NCI-H226 (cell line): ENCODE measurements around the gene ANKS3.

Experiments used
- DNase-seq: peaks from one replicate; pipeline ENCODE4 v3.0.0-alpha.2; 2015

ANKS3 gene

GRCh38 chr16:4683255-4684057 is 50.6 kb downstream of the ANKS3 start:
- no peak for DNase-seq

- no peak for DNase-seq
These were observed 51.3 kb downstream of the ANKS3 start for GRCh38 chr16:4682616-4683254.

- DNase-seq = no peak
These were observed 51.9 kb downstream of the ANKS3 start for GRCh38 chr16:4682084-4682591.

DNA sequence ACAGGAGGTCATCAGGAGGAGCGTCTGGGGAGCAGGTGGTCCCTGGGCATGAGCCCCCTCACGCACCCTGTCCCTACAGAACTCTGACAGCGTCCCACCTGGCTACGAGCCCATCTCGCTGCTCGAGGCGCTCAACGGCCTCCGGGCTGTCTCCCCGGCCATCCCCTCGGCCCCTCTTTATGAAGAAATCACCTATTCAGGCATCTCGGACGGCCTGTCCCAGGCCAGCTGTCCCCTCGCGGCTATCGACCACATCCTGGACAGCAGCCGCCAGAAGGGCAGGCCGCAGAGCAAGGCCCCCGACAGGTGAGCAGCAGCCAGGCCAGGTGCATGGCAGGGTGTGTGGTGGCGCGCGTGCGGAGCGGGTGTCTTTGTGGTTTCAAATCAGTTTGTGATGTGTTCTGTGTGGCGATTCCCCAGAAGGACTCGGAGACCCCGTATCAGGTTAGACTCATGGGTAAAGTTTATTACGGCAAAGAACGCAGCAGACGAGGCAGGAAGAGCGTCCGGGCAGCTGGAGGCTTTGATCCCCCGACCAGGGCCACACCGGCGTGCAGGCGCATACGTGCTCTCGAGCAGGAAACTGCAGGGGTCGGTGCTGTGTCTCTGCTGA is 52.5 kb downstream of the ANKS3 start:
- no peak for DNase-seq

DNA sequence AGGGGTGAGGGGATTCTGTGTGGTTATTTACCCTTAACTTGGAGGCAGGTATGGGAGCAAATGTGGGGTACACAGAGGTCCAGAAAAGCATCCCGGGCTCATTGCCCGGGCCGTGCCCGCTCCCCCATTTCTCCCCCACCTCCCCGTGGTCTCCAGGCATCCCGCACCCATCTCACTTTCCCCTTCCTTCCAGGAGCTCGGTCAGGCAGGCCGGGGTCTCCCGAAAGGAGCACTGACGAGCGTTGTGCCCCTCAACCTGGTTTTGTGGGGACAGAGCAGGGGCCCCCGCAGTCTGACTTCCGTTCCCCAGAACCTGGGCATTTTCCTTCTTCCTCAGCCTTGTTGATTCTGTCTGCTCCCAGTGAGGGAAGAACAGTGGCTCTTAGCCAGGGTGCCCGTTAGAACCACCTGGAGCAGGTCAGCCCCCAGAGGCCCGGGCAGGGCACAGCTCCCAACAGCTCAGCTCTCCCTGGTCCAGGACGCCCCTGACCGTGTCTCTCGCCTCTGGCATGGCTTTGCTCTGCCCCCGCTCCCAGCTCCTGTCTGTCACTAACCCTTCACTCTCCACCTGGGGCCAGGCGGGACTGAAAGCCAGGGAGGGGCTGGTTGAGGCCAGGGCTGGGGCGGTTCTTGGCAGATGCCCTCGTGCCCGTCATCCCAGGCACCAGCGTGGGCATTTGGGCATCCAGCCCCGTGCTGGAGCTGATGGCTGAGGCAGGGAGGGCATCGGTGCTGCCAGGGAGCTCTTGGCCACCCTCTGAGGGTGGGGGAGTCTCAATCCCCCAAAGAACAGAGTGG is 53.2 kb downstream of the ANKS3 start:
- no peak for DNase-seq

DNA sequence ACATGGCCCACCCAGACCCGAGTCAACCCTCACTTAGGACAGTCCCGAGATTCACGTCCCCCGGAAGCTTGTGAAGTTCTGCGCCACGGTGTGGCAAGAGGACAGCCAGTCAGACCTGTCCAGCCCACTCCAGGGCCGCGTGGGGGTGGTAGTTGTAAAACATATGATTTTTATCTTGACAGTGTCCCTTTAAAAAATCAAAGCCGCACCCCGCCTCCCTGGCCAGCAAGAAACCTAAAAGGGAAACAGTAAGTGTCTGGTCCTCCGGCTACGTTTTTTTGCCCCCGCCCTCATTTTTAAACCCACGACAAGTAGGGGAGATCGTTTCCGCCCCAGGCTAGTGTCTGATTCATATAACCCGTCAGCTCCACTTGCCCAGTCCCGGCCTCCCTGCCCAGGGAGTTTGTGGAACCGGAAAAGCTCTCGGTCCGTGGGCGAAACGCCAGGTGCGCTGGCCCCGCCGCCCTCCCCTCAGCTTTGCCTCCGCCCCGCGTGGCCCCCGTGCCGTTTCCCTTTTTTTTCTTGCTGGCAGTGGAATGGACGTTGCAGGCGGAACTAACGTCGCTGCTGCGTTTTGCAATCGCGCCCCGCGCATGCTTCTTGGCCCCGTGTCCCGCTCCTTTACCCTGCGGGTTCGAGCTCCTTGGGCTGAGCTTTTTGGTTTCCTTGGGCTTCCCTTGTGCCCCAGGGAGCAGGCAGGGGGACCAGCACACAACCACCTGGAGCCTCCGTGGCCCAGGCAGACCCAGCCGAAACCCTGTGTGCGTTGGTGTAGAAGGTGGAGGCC is 54.0 kb downstream of the ANKS3 start:
- peak; percentile 95 for DNase-seq

DNA sequence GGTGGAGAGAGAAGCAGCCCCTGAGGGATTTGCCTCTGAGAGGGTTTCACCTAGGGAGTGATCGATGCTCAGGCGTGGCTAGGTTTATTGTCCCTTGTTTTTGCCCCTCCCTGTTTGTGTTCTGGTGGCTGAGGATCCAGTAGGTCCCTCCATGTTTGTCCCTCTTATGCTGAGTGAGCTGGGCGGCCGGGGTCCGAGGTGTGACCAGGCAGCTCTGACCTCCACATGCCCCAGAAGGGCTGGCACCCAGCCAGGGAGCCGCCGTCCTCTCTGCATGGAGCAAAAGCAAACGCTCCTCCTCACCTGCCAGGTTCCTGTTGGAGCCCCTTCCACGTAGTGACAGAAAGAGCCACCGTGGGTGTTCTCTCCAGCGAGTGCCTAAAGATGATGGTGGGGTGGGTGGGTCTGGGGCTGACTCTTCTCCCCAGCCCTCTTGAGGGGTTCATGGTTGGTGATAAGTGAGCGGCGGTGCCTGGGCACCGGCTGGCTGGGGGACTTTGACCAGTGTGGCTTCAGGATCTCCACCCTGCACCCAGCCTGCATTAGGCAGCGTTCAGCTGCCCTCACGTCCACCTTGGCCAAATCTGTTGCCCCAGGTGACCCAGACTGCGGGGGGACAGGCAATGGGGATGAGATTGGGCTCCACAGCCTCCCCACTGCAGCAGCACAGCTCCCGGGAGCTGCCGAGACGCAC is 54.8 kb downstream of the ANKS3 start:
- DNase-seq = no peak

DNA sequence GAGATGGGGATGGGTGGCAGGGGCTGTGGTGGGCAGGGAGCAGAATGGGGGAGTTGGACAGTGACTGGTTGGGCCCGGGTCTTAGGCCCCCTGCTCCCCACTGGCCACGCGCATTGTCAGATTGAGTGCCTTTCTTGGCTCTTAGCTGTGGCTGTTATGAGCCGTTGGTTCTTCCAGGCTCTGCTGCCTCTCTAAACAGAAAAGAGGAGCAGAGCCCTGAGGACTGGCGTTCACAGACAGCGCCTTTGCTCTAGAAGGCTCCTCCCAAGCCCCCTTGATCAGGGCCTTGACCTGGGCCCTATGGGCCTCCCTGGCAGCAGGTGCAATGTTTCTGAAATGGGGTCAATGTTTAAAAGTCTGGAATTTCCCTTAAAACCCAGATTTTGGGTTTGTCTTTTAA is 55.5 kb downstream of the ANKS3 start:
- no peak for DNase-seq

GRCh38 chr16:4677994-4678393 is 56.1 kb downstream of the ANKS3 start:
- DNase-seq = no peak

DNA sequence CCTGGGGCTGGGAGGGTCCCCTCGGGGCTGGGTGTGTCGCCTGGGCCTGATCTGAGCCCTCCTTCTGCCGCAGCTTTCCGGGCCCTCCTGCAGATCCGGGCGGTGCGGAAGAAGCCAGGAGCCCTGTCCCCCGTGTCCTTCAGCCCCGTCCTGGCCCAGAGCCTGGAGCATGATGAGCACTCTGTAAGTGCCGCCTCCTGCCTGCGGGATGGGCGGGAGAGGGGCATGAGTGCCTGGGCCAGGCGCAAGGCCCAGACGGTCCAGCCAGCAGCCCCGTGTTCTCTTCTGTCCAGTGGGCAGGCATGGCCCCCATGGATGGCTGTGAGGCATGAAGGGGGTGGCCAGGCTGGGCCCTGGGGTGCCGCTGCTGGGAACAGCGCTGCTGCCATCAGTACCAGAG is 56.7 kb downstream of the ANKS3 start:
- DNase-seq = no peak

DNA sequence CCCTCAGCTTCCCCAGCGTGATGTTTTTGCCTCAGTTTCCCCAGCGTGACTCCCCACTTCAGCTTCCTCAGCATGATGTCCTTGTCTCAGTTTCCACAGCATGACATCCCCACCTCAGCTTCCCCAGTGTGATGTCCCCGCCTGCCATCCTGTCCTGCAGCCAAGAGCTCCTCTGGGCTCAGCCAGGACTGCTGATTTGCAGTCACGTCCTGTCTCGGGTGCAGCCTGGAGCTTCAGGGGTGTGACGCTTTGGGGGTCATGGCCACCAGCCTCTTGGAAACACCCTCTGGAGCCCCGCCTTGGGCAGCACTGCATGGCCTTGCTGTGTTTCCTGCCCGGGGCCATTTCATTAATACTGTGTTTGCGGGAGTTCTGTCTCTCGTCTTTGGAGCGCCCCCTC is 57.2 kb downstream of the ANKS3 start:
- no peak for DNase-seq

DNA sequence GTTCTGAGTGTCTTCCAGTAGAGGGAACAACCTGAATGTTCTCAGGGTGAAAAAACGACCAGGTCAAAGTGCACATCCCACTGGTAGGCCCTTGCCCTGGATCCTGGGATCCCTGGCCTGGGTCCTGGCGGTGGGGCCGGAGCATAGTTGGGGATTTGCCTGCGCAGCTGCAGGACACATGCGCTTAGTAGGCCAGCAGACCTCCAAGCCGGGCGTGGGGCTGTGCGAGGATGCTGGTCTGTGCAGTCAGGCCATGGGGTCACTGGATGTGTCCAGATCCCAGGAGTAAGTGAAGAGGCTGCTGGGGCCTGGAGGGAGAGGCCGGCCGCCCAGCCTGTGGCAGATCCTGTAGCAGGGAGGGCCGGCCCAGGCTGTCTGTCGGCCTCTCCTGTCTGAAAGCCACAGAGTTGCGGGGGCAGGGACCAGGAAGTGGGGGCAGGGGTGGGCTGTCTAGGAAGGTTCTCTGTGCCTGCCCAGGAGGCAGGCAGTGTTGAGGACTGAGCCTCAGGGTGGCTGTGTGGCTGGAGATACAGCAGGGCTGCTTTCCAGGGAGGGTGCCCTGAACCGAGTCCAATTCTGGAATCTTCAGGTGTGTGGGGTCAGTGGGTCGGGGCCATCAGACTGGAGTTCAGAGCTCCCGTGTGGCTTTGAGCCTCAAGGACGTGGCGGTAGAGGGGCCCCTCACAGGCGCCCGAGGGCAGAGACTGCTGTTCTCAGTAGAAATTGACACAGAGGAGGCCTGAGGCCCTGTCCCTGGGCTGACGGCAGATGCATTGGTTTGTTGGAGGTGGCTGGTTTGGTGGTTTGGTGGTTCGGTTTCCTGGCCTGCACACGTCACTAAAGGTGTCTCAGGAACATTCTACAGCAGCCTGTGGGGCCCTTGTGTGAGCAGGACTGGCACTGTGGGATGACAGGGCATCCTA is 57.9 kb downstream of the ANKS3 start:
- DNase-seq = no peak

DNA sequence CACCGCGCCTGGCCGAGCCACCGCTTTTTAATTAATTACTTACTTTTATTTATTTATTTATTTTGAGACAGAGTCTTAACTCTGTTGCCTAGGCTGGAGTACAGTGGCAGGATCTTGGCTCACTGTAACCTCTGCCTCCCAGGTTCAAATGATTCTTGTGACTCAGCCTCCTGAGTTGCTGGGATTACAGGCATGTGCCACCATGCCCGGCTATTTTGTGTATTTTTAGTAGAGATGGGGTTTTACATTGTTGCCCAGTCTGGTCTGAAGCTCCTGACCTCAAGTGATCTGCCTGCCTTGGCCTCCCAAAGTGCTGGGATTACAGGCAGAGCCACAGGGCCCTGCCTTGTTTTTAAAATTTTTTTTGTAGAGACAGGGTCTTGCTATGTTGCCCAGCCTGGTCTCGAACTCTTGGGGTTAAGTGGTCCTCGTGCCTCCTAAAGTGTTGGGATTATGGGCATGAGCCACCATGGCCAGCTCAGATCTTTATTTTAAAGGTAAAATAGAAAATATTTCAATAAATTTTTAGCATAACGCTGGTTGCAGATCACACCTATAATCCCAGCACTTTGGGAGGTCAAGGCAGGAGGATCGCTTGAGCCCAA is 59.0 kb downstream of the ANKS3 start:
- DNase-seq = no peak

GRCh38 chr16:4673387-4674046 is 60.6 kb downstream of the ANKS3 start:
- DNase-seq = no peak

DNA sequence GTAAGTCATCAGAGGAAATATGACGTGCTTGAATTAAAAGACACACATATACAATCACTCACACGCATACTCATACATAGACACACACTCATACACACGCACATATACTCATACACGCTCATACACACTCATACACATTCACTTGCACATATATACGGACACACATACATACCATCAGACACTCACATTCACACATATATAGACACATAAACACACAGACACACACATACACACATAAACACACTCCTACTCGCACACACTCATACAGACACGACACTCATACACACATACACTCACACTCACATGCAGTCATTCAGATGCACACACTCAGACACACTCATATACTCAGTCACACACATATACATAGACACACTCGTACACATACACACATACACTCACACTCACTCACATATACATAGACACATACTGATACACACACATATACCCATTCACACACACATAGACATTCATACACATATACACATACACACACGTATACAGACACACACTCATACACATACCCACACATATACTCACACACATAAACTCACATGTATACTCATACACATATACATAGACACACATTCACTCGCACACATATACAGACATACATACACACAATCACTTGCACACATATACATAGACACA is 65.6 kb downstream of the ANKS3 start:
- no peak for DNase-seq

DNA sequence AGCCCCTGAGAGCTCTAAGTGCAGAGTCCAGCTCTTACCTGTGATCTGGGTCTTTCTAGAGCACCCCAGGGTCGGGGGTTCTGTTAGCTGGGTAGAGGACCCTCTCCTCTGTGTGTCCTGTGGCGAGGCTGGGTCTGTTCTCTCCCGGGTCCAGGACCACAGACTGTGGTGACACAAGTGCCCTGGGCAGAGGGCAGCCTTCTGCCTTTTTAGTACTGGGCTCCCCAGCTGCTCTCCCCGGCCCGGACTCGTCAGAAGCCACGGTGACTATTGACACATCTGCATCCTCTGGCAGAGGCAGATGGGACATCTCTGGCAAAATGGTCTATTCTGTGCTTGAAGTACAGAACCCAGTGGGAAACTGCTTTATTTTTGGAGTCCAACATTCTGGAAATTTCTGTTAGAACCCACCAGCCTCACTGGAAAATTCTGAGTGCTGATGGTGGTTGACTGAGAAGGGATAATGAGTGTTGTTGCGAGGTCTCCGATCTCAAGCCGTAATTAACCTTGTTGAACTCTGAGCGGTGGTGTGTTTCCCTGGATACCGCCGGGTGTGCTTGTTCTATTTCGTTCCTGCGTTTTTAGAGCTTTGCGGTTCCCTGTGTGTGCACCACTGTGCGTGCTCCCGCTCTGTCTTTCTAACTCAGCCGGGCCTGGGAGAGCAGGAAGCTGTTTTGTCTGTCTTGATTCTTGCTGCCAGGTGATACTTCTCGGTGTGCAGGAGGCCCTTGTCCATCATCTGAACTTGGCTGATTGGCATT is 66.7 kb downstream of the ANKS3 start:
- DNase-seq = no peak

DNA sequence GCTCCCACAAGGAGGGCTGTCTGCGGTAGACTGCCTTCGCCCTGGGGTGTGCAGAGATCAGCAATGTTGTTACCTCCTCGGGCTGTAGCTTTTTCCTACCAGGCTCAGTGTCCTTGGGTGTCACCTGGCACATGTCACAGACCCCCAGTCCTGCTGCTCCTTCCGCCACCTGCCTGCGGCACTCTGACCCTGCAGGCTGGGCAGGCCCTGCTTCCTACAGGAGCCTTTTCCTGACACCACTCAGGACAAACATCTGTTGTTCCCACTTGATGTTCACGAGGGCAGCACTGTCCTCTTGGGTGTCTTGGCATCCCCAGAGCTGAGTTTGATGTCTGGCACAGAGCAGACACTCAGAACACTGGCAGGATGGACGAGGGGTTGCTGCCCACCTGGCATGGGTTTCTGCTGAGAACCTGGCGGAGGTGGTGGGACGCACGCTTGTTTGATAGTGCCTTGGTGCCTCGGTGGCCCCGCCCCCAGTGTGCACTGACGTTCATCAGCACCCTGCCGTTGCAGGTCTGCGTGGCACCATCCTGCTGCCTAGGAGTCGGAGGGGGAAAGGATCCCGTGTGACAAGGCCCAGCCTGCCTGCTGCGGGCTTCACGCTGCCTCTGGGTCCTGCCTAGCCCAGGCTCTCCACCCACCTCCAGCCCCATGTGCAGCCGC is 67.4 kb downstream of the ANKS3 start:
- no peak for DNase-seq
